ENCODE data around the gene PLCG1.

PLCG1 gene

GRCh38 chr20:41174373-41174772 lies 37.0 kb downstream of the PLCG1 start:
- no peak overlapping the region for H3K27ac ChIP-seq (ENCODE audit: low read depth, low read length)
- H3F3A ChIP-seq (ENCODE audit: control insufficient read depth, insufficient read depth), result no peaks in the 10 kb centered on the region
- H3K9me2 ChIP-seq (replicated peaks; ENCODE audit: control insufficient read depth, low read length), result no peaks in the 10 kb centered on the region
- TF ChIP-seq CTCF (IDR thresholded peaks at IDR 0.05; ENCODE audit: low read depth, low read length, poor library complexity, severe bottlenecking) (no peak), EZH2phosphoT487 (IDR thresholded peaks at IDR 0.05; ENCODE audit: borderline replicate concordance, low read length) (no peak)
- H3K36me3 ChIP-seq (ENCODE audit: control insufficient read depth, low read length), result peaks cover 49% of the 10 kb centered on the region
- no peaks in the 10 kb centered on the region for H4K20me1 ChIP-seq (ENCODE audit: control insufficient read depth, insufficient read depth, low read depth, low read length)
- H3K4me2 ChIP-seq (ENCODE audit: low read length), result no peak overlapping the region
- H3K27me3 ChIP-seq (ENCODE audit: control insufficient read depth, low read length), result no peaks in the 10 kb centered on the region
- no peak overlapping the region for H3K4me3 ChIP-seq (ENCODE audit: low read length)
- no peaks in the 10 kb centered on the region for H3K9me3 ChIP-seq (ENCODE audit: control insufficient read depth, insufficient read depth, low read length)
- no peaks in the 10 kb centered on the region for H3K79me2 ChIP-seq (ENCODE audit: control insufficient read depth, low read length)
- H3K4me1 ChIP-seq (ENCODE audit: control insufficient read depth, low read length), result no peaks in the 10 kb centered on the region

DNA sequence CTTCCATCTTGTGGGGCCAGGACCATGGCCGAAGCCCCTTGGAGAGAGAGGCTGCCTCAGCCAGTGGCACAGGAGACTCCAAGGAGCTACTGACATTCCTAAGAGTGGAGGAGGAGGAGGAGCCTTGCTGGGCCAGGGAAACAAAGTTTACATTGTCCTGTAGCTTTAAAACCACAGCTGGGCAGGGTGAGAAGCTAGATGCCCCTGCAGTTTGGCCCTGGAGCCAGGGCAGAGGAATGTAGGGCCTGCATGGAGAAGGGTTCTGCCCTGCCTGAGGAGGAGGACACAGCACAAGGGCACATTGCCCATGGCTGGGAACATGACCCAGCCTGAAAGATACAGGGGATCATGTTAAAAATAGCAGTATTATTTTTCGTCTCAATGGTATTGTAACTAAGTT lies 37.4 kb downstream of the PLCG1 start:
- no peaks in the 10 kb centered on the region for H3K9me3 ChIP-seq (ENCODE audit: control insufficient read depth, insufficient read depth, low read length)
- peaks cover 46% of the 10 kb centered on the region for H3K36me3 ChIP-seq (ENCODE audit: control insufficient read depth, low read length)
- H3K4me3 ChIP-seq (ENCODE audit: low read length), result no peak overlapping the region
- H3K27me3 ChIP-seq (ENCODE audit: control insufficient read depth, low read length), result no peaks in the 10 kb centered on the region
- H3K4me2 ChIP-seq (ENCODE audit: low read length), result no peak overlapping the region
- no peaks in the 10 kb centered on the region for H3F3A ChIP-seq (ENCODE audit: control insufficient read depth, insufficient read depth)
- no peaks in the 10 kb centered on the region for H4K20me1 ChIP-seq (ENCODE audit: control insufficient read depth, insufficient read depth, low read depth, low read length)
- no peaks in the 10 kb centered on the region for H3K79me2 ChIP-seq (ENCODE audit: control insufficient read depth, low read length)
- H3K9me2 ChIP-seq (replicated peaks; ENCODE audit: control insufficient read depth, low read length), result no peaks in the 10 kb centered on the region
- H3K4me1 ChIP-seq (ENCODE audit: control insufficient read depth, low read length), result no peaks in the 10 kb centered on the region
- no peak overlapping the region for H3K27ac ChIP-seq (ENCODE audit: low read depth, low read length)
- TF ChIP-seq EZH2phosphoT487 (IDR thresholded peaks at IDR 0.05; ENCODE audit: borderline replicate concordance, low read length) (no peak), CTCF (IDR thresholded peaks at IDR 0.05; ENCODE audit: low read depth, low read length, poor library complexity, severe bottlenecking) (no peak)

DNA sequence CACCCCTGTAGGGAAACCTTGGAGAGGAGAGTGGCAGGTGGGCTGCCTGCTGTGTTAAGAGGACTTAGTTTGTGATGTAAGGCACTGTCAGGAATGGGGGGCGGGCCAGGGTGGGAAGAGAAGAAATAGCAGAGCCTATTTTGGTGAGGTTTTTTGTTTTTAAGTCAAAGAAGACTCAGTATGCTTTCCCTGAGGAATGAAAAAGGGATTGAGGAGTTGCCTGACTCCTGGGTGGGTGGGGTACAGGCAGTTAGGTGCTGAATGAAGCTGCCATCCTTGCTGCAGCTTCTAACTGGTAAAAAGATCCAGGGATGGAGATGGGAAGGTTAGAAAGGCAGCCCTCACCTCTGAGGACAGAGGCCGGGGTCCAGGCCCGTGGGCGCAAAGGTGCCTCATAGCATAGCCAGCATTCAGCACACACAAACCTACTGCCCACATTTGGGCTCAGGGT lies 37.9 kb downstream of the PLCG1 start:
- Histone ChIP-seq H3K4me3 (ENCODE audit: low read length) (no peak overlapping the region), H3K9me2 (replicated peaks; ENCODE audit: control insufficient read depth, low read length) (no peaks in the 10 kb centered on the region), H3K4me2 (ENCODE audit: low read length) (no peak overlapping the region), H3K36me3 (ENCODE audit: control insufficient read depth, low read length) (peaks cover 41% of the 10 kb centered on the region), H3K79me2 (ENCODE audit: control insufficient read depth, low read length) (no peaks in the 10 kb centered on the region), H3F3A (ENCODE audit: control insufficient read depth, insufficient read depth) (no peaks in the 10 kb centered on the region), H4K20me1 (ENCODE audit: control insufficient read depth, insufficient read depth, low read depth, low read length) (no peaks in the 10 kb centered on the region), H3K27ac (ENCODE audit: low read depth, low read length) (no peak overlapping the region), H3K4me1 (ENCODE audit: control insufficient read depth, low read length) (no peaks in the 10 kb centered on the region), H3K9me3 (ENCODE audit: control insufficient read depth, insufficient read depth, low read length) (no peaks in the 10 kb centered on the region), H3K27me3 (ENCODE audit: control insufficient read depth, low read length) (no peaks in the 10 kb centered on the region)
- no peak for TF ChIP-seq CTCF (IDR thresholded peaks at IDR 0.05; ENCODE audit: low read depth, low read length, poor library complexity, severe bottlenecking)
- no peak for TF ChIP-seq EZH2phosphoT487 (IDR thresholded peaks at IDR 0.05; ENCODE audit: borderline replicate concordance, low read length)

Measured in DOHH2 (cell line).